Lung (tissue), 12 donors: ENCODE data around the gene NFASC. TPM values are rescaled to one million over a fixed set of nuclear protein-coding genes. Genes with fewer than 3 reads are reported as not detected.

Source experiments
- ATAC-seq: fragments of 200-7000 bp; cut with Tn5 transposase; one replicate; pipeline ENCODE4 v1.9.1; 2020; ENCODE audit warnings: moderate number of reproducible peaks; ENCODE audit not compliant: insufficient read depth, low FRiP score
- DNase-seq, 3 donors: peaks; one replicate each; pipeline ENCODE4 v3.0.0-alpha.2; 2013 to 2017
- H3K27ac ChIP-seq, 2 donors: one replicate each; pipeline ENCODE4 v1.5.1; 2013; ENCODE audit warnings: mild to moderate bottlenecking in 2 of 2, moderate library complexity in 2 of 2, control low read depth in 1 of 2, inconsistent platforms in 1 of 2, low read depth in 1 of 2, low read length in 1 of 2
- H3K27me3 ChIP-seq, 3 donors: one replicate each; pipeline ENCODE4 v1.5.1; 2013; ENCODE audit warnings: low read length in 2 of 3; ENCODE audit not compliant: control insufficient read depth in 3 of 3, insufficient read depth in 3 of 3
- H3K36me3 ChIP-seq, 4 donors: one replicate each; pipeline ENCODE4 v1.5.1; 2013; ENCODE audit warnings: low read length in 4 of 4, mild to moderate bottlenecking in 1 of 4, moderate library complexity in 1 of 4; ENCODE audit not compliant: control insufficient read depth in 4 of 4, insufficient read depth in 4 of 4
- H3K4me1 ChIP-seq, 5 donors: one replicate each; pipeline ENCODE4 v1.5.1; 2013; ENCODE audit warnings: low read length in 5 of 5, mild to moderate bottlenecking in 2 of 5, moderate library complexity in 1 of 5; ENCODE audit not compliant: control insufficient read depth in 5 of 5, insufficient read depth in 5 of 5
- H3K4me3 ChIP-seq: one replicate; pipeline ENCODE4 v1.5.1; 2013; ENCODE audit warnings: mild to moderate bottlenecking, control low read depth, moderate library complexity
- H3K9ac ChIP-seq, 2 donors: one replicate each; pipeline ENCODE4 v1.5.1; 2013; ENCODE audit warnings: low read length in 2 of 2, control low read depth in 1 of 2; ENCODE audit not compliant: insufficient read depth in 1 of 2
- H3K9me3 ChIP-seq, 4 donors: one replicate each; pipeline ENCODE4 v1.5.1; 2013; ENCODE audit warnings: low read length in 3 of 4, mild to moderate bottlenecking in 1 of 4, moderate library complexity in 1 of 4; ENCODE audit not compliant: control insufficient read depth in 4 of 4, insufficient read depth in 3 of 4
- WGBS, 2 donors: extraction: QIAGEN DNeasy Blood & Tissue Kit; methylation state at CpG; one replicate each; pipeline ENCODE4 v1.1.7; 2013; 5-methylcytosine and 5-hydroxymethylcytosine counted together
- polyA plus RNA-seq, 2 donors: library from polyadenylated mRNA; stranded (reverse); fragments of 200-250 nt; gene quantifications; one replicate each; pipeline ENCODE4 v1.2.1, GENCODE V29; 2013
- total RNA-seq, 2 donors: library from RNA; depleted of rRNA in 1 of 2; stranded (reverse); fragments of >200 nt in 1 of 2; gene quantifications; one replicate each; pipeline ENCODE4 v1.2.1, GENCODE V29; 2014 to 2021
- TF ChIP-seq, protein P1 (sequence below): IDR thresholded peaks from 2 replicates; pipeline ENCODE4 v1.5.1; 2012; ENCODE audit warnings: mild to moderate bottlenecking; ENCODE audit errors: control extremely low read depth, extremely low read depth
- donor health status: control.
- donor health status: control.
- donor health status: Bipolar disorder and iron deficiency.
- donor health status: healthy.
- donor health status: DM: yes; HTN: yes; CAD: no.

Gene NFASC
- total and polyA plus RNA-seq, 4 donors: 1.8 to 11.2 (median 3.8) TPM

DNA sequence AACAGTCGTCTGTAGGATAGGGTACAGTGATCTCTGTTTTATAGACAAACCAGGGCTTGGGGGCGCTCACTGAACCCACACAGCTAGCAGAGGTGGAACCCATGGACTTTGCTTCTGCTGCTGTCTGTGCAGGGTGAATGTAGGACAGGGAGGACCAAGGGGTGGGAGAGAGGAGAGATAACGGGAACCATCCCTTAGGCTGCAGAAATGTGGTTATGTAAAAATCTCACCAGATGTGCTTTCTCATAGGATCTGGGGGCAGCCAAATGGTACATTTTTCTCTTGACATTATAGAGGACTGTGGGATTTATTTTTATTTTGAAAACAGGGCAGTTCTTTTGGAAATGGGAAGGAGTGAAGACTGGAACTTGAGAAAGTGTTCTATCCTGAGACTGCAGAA, 8.7 kb downstream of the NFASC start:
- Histone ChIP-seq H3K36me3 (no peaks in the 10 kb centered on the region), H3K9ac (no peak overlapping the region), H3K27me3 (no peaks in the 10 kb centered on the region), H3K27ac (no peak overlapping the region), H3K9me3 (peaks cover 0 to 4% (median 0%) of the 10 kb centered on the region in 4 donors), H3K4me1 (peaks cover 0 to 2% (median 0%) of the 10 kb centered on the region in 5 donors), H3K4me3 (no peak overlapping the region)
- ATAC-seq (no peak), DNase-seq (peak in 2 of 3 donors; percentile 28 to 58)
- TF ChIP-seq, protein P1, sequence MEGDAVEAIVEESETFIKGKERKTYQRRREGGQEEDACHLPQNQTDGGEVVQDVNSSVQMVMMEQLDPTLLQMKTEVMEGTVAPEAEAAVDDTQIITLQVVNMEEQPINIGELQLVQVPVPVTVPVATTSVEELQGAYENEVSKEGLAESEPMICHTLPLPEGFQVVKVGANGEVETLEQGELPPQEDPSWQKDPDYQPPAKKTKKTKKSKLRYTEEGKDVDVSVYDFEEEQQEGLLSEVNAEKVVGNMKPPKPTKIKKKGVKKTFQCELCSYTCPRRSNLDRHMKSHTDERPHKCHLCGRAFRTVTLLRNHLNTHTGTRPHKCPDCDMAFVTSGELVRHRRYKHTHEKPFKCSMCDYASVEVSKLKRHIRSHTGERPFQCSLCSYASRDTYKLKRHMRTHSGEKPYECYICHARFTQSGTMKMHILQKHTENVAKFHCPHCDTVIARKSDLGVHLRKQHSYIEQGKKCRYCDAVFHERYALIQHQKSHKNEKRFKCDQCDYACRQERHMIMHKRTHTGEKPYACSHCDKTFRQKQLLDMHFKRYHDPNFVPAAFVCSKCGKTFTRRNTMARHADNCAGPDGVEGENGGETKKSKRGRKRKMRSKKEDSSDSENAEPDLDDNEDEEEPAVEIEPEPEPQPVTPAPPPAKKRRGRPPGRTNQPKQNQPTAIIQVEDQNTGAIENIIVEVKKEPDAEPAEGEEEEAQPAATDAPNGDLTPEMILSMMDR: no peak
- 59 to 84% methylated on average over 3 of the region's 3 CpGs for WGBS, 2 donors

GRCh38 chr1:204880906-204881305, 10.2 kb downstream of the NFASC start:
- H3K4me3 ChIP-seq: no peak overlapping the region
- no peak for ATAC-seq
- 91 to 94% methylated on average over 7 of the region's 7 CpGs for WGBS, 2 donors
- no peaks in the 10 kb centered on the region for H3K27me3 ChIP-seq
- peaks cover 0 to 2% (median 0%) of the 10 kb centered on the region in 5 donors for H3K4me1 ChIP-seq
- TF ChIP-seq, protein P1: no peak
- H3K9ac ChIP-seq: no peak overlapping the region
- no peak for DNase-seq
- peak overlapping the region in 1 of 2 donors; percentile 41 for H3K27ac ChIP-seq
- H3K9me3 ChIP-seq: peaks cover 0 to 4% (median 0%) of the 10 kb centered on the region in 4 donors
- no peaks in the 10 kb centered on the region for H3K36me3 ChIP-seq

GRCh38 chr1:204882479-204882878, 11.8 kb downstream of the NFASC start:
- 75 to 77% methylated on average over 3 of the region's 3 CpGs for WGBS, 2 donors
- H3K27me3 ChIP-seq: no peaks in the 10 kb centered on the region

More at GRCh38 chr1:204882479-204882878, 11.8 kb downstream of the NFASC start:
- TF ChIP-seq, protein P1: no peak
- H3K9ac ChIP-seq: no peak overlapping the region
- H3K4me3 ChIP-seq: no peak overlapping the region
- peaks cover 0 to 2% (median 0%) of the 10 kb centered on the region in 4 donors for H3K9me3 ChIP-seq
- H3K27ac ChIP-seq: no peak overlapping the region
- DNase-seq (no peak), ATAC-seq (no peak)
- peaks cover 0 to 2% (median 0%) of the 10 kb centered on the region in 5 donors for H3K4me1 ChIP-seq
- H3K36me3 ChIP-seq: no peaks in the 10 kb centered on the region
